ENCODE data around the gene CANT1. TPM values are rescaled to one million over a fixed set of nuclear protein-coding genes. Genes with fewer than 3 reads are reported as not detected.

CANT1 gene
- total RNA-seq, 1 experiment from 2014 or later: 106 TPM

- H3K36me3 ChIP-seq: peaks cover 99% of the 10 kb centered on the region
- no peak overlapping the region for H3K27ac ChIP-seq
- no peaks in the 10 kb centered on the region for H3K9me3 ChIP-seq (replicated peaks)
These were observed 13.7 kb downstream of the CANT1 start for GRCh38 chr17:78995761-78996451.

DNA sequence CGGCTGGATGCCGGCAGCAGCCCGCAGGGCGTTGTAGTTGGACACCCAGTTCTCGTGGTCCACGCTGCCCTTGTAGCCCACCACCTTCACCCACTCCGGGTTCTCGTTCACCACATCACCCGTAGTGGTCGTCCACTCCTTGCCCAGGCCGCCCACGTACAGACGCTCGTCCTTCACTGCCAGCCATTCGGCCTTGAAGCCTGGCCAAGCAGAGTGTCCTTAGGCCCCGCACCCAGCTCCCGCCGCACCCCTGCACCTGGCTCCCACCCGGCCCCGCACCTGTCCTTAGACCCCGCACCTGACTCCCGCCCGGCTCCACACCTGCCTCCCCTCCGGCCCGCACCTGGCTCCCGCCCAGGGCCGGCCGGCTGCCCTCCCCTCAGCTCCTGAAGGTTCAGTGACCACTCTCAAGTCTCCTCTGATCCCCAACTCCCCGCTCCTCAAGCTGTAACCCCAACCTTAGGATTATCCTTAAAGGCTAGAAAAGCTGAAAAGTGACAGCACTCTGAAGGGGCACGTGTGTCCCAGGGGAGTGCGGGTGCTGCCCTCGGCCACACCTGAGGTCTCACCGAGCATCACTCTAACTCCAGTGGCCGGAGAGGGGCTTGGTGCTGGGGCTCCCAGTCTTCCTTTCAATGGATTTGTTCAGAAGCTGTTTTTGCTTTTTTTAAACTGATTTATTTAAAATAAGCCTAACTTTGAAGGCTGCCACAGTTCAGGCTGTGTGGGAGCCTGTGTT is 14.4 kb downstream of the CANT1 start:
- no peaks in the 10 kb centered on the region for H3K9me3 ChIP-seq (replicated peaks)
- no peak overlapping the region for H3K27ac ChIP-seq
- no peaks in the 10 kb centered on the region for H3K4me1 ChIP-seq (replicated peaks)
- no peak overlapping the region for H3K4me3 ChIP-seq
- H3K36me3 ChIP-seq: peaks cover 99% of the 10 kb centered on the region
- peak in 1 of 2 experiments; percentile 49 for DNase-seq (ENCODE audit: low read depth in 1 of 2, low spot score in 2 of 2)
- no peaks in the 10 kb centered on the region for H3K27me3 ChIP-seq (replicated peaks)

More at GRCh38 chr17:78995761-78996451, 13.7 kb downstream of the CANT1 start:
- no peaks in the 10 kb centered on the region for H3K4me1 ChIP-seq (replicated peaks)
- H3K27me3 ChIP-seq (replicated peaks): no peaks in the 10 kb centered on the region
- no peak overlapping the region for H3K4me3 ChIP-seq
- DNase-seq (ENCODE audit: low read depth in 1 of 2, low spot score in 2 of 2): peak in 1 of 2 experiments; percentile 36

- Histone ChIP-seq H3K27me3 (replicated peaks) (no peaks in the 10 kb centered on the region), H3K4me3 (no peak overlapping the region), H3K27ac (no peak overlapping the region), H3K9me3 (replicated peaks) (no peaks in the 10 kb centered on the region), H3K36me3 (peaks cover 91% of the 10 kb centered on the region), H3K4me1 (replicated peaks) (no peaks in the 10 kb centered on the region)
- DNase-seq (ENCODE audit: low read depth in 1 of 2, low spot score in 2 of 2): peak in 1 of 2 experiments; percentile 44
These were observed 15.4 kb downstream of the CANT1 start for GRCh38 chr17:78993981-78994671.

DNA sequence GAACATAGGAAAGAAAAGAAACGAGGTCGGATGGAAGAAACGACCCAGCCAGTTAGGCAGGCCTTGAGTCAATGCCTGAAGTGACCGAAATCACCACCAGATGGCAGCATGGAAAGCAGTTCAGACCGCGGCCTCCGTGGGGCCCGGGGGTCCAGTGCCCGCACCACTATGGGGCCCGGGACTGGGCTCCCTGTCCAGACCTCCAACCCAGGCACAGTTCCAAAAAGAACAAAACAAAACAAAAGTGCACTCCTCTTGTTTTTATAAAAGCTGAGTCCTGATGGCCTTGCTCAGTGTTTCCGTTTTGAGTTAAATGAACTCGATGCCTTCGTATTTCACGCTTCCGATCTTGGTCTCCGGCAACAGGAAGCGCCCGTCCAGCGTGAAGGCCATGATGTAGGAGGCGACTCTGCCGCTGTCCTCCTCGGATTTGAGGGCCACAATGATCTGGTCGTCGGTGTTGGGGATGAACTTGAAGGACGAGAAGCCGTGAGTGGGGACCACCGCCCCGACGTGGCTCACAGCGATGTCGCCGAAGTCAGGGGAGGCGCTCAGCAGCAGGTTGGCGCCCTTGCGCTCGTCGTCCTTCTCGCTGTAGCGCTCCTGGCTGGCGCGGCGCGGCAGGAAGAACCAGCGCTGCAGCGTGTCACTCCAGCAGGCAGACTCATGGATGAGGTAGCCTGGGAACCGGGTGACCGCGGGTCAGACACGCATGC is 16.2 kb downstream of the CANT1 start:
- Histone ChIP-seq H3K9me3 (replicated peaks) (no peaks in the 10 kb centered on the region), H3K4me1 (replicated peaks) (no peaks in the 10 kb centered on the region), H3K4me3 (no peak overlapping the region), H3K36me3 (peaks cover 84% of the 10 kb centered on the region), H3K27me3 (replicated peaks) (no peaks in the 10 kb centered on the region), H3K27ac (no peak overlapping the region)
- DNase-seq (ENCODE audit: low read depth in 1 of 2, low spot score in 2 of 2): peak; percentile 49 to 78

GRCh38 chr17:78992542-78993212 is 16.9 kb downstream of the CANT1 start:
- H3K36me3 ChIP-seq: peaks cover 77% of the 10 kb centered on the region
- no peak for DNase-seq (ENCODE audit: low read depth in 1 of 2, low spot score in 2 of 2)
- H3K27me3 ChIP-seq (replicated peaks): no peaks in the 10 kb centered on the region

GRCh38 chr17:78991906-78992532 is 17.5 kb downstream of the CANT1 start:
- Histone ChIP-seq H3K4me1 (replicated peaks) (peaks cover 5% of the 10 kb centered on the region), H3K36me3 (peaks cover 72% of the 10 kb centered on the region), H3K27ac (no peak overlapping the region), H3K27me3 (replicated peaks) (no peaks in the 10 kb centered on the region), H3K4me3 (no peak overlapping the region), H3K9me3 (replicated peaks) (no peaks in the 10 kb centered on the region)
- DNase-seq (ENCODE audit: low read depth in 1 of 2, low spot score in 2 of 2): no peak

More at GRCh38 chr17:78992542-78993212, 16.9 kb downstream of the CANT1 start:
- Histone ChIP-seq H3K4me1 (replicated peaks) (no peaks in the 10 kb centered on the region; the same call in 1 of the 2 replicates), H3K4me3 (no peak overlapping the region), H3K27ac (no peak overlapping the region), H3K9me3 (replicated peaks) (no peaks in the 10 kb centered on the region)

DNA sequence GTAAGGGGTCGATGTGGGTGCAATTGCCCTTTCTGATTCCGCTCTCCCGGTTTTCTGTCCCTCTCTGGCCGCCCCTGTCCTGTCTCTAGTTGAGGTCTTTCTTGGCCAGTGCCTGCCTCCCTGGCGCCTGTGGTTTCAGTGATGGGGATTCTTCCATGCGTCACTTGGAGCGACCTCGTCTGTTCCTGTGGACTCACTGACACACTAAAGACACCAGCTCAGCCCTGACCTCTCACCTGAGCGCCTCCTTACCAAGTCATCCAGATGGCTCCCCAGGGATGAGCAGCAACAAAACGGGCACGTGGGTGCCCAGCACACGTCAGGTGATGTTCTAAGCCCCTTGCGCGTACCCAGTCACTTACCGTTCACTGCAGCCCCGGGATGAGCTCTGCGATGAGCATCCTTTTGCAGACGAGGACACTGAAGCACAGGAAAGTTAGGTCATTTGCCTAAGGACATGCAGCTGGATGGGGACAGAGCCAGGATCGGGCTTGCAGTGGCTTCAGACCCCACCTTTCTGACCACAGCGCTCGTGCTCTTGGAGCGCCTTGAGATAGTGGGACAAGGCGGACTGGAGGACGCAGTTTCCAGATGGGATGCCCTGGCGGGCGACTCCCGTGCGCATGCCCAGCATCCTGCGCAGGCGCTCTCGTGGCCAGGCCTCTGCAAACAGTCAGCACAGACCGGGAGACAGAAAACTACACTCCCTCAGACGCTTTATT is 18.4 kb downstream of the CANT1 start:
- Histone ChIP-seq H3K27ac (no peak overlapping the region), H3K4me1 (replicated peaks) (peaks cover 14% of the 10 kb centered on the region), H3K9me3 (replicated peaks) (no peaks in the 10 kb centered on the region), H3K4me3 (no peak overlapping the region), H3K36me3 (peaks cover 63% of the 10 kb centered on the region), H3K27me3 (replicated peaks) (no peaks in the 10 kb centered on the region)
- no peak for DNase-seq (ENCODE audit: low read depth in 1 of 2, low spot score in 2 of 2)

DNA sequence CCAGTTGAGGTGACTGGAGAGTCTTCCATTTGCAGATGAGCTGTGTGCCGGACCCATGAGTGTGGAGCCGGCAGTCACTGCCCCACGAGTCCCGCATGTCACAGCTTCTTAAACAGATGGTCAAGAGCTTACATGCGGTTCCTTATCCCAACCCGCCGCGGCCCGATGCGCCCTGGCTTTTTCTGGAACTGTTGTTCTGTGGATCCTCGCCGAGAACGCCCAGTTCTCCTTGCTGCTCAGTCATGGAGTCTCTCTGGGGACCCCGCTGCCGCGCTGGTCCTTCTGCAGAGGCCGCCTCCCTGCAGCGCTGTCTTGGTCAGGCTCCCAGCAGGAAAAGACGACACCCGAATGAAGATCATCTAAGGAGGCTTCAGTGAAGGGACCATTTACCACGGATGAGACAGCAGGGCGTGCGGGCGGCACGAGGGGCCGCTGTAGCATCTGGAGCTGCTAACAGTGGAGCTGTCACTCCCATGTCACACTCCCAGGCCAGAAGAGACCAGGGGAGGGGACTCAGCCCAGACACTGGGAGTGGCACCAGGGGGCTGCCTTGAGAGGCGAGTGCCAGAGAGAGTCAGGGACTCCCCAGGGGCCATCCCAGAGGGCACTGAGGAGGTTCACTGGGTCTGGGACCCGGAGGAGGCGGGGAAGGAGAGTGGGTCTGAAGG is 19.1 kb downstream of the CANT1 start:
- Histone ChIP-seq H3K4me1 (replicated peaks) (peaks cover 20% of the 10 kb centered on the region), H3K27ac (no peak overlapping the region), H3K4me3 (no peak overlapping the region), H3K9me3 (replicated peaks) (no peaks in the 10 kb centered on the region), H3K36me3 (peaks cover 56% of the 10 kb centered on the region), H3K27me3 (replicated peaks) (no peaks in the 10 kb centered on the region)
- DNase-seq (ENCODE audit: low read depth in 1 of 2, low spot score in 2 of 2): no peak

DNA sequence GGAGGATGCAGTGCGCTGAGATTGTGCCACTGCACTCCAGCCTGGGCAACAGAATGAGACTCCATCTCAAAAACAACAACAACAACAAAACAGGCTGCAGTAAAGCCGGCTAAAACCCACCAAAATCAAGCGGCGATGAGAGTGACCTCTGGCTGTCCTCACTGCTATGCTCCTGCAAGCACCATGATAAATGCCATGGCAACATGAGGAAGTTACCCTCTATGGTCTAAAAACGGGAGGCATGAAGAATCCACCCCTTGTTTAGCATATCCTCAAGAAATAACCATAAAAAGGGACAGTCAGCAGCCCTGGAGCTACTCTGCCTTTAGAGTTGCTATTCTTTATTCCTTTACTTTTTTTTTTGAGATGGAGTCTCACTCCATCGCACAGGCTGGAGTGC is 21.4 kb downstream of the CANT1 start:
- H3K27me3 ChIP-seq (replicated peaks): no peaks in the 10 kb centered on the region
- H3K27ac ChIP-seq: no peak overlapping the region
- peaks cover 33% of the 10 kb centered on the region for H3K36me3 ChIP-seq
- peaks cover 20% of the 10 kb centered on the region for H3K4me1 ChIP-seq (replicated peaks)
- no peak for DNase-seq (ENCODE audit: low read depth in 1 of 2, low spot score in 2 of 2)
- no peak overlapping the region for H3K4me3 ChIP-seq
- no peaks in the 10 kb centered on the region for H3K9me3 ChIP-seq (replicated peaks)

DNA sequence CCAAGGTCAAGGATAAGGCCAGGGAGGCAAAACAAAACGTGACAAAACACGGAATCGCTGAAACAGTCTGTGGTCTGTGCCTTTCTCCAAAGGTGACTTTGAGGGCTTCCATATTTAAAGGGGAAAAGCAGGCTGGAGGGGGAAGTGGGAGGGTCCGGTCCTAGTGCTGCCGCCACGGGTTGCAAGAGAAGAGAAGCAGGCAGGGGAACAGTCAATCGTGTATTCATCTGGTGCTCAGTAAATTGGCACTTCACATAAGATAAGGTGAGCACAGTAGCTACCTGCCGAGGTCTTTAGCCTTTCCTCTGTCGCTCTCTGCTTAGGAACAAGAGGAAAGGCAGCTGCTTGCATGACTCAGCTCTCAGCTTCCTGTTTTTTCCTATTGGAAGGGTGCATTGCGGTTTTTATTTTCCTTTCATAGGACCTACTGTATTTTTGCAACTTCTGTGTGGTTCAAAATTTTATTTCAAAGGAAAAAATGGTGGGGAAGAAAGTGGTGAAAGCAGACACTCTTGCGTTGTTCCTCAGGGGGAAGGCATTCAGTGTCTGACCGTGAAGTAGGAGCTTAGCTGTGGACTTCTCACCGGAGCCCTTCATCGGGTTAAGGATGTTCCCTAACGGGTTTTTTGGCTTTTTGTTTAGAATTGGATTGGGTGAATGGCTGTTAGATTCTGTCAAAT is 22.8 kb downstream of the CANT1 start:
- Histone ChIP-seq H3K4me1 (replicated peaks) (peaks cover 20% of the 10 kb centered on the region), H3K27me3 (replicated peaks) (no peaks in the 10 kb centered on the region), H3K36me3 (peaks cover 19% of the 10 kb centered on the region), H3K9me3 (replicated peaks) (no peaks in the 10 kb centered on the region), H3K4me3 (peak overlapping the region; percentile 17), H3K27ac (peak overlapping the region; percentile 30)
- DNase-seq (ENCODE audit: low read depth in 1 of 2, low spot score in 2 of 2): peak in 1 of 2 experiments; percentile 83

GRCh38 chr17:78986048-78986648 is 23.4 kb downstream of the CANT1 start:
- H3K4me1 ChIP-seq (replicated peaks): peaks cover 20% of the 10 kb centered on the region
- peak overlapping the region; percentile 30 for H3K27ac ChIP-seq
- peaks cover 13% of the 10 kb centered on the region for H3K36me3 ChIP-seq
- no peaks in the 10 kb centered on the region for H3K9me3 ChIP-seq (replicated peaks)
- peak in 1 of 2 experiments; percentile 57 for DNase-seq (ENCODE audit: low read depth in 1 of 2, low spot score in 2 of 2)
- no peaks in the 10 kb centered on the region for H3K27me3 ChIP-seq (replicated peaks)
- H3K4me3 ChIP-seq: no peak overlapping the region; the same call in 1 of the 2 replicates
